ENCODE results near the gene UCMA. TPM values are rescaled to one million over a fixed set of nuclear protein-coding genes. Genes with fewer than 3 reads are reported as not detected.

UCMA gene
- total RNA-seq, 2 donors from 2014 or later = not detected

DNA sequence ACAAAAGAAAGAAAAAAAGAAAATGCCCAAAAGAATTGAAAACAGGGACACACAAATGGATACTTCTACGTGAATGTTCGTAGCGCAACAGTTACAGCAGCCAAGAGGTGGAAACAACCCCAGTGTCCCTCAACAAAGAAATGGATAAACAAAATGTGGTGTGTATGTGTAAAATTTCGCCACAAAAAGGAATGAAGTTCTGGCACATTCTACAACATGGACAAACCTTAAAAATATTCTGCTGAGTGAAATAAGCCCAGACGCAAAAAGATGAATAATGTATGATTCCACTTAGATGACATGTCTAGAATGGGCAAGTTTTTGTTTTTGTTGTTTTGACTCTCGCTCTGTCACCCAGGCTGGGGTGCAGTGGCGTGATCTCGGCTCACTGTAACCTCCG lies 10.9 kb downstream of the UCMA start:
- Mint-ChIP-seq H3K27ac (no peak overlapping the region), H3K36me3 (no peaks in the 10 kb centered on the region), H3K4me1 (ENCODE audit: low read depth in 2 of 2) (no peaks in the 10 kb centered on the region), H3K4me3 (no peak overlapping the region), H3K9me3 (no peaks in the 10 kb centered on the region), H3K27me3 (no peaks in the 10 kb centered on the region)
- ATAC-seq (no peak), DNase-seq (ENCODE audit: low spot score) (no peak)

DNA sequence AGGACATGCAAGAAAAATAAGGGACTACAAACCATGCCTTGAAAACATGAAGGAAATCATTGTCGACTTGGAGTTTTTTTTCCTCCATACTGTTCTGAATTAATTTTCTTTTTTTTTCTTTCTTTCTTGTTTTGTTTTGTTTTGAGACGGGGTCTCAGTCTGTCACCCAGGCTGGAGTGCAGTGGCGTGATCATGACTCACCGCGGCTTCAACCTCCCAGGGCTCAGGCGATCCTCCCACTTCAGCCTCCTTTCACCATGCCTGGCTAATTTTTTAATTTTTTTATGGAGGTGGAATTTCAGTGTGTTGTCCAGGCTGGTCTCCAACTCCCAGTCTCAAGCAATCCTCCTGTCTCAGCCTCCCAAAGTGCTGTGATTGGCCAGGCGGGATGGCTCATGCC lies 11.6 kb downstream of the UCMA start:
- Mint-ChIP-seq H3K4me3 (no peak overlapping the region), H3K36me3 (no peaks in the 10 kb centered on the region), H3K9me3 (no peaks in the 10 kb centered on the region), H3K27me3 (no peaks in the 10 kb centered on the region), H3K27ac (no peak overlapping the region), H3K4me1 (ENCODE audit: low read depth in 2 of 2) (no peaks in the 10 kb centered on the region)
- ATAC-seq = no peak
- no peak for DNase-seq (ENCODE audit: low spot score)

DNA sequence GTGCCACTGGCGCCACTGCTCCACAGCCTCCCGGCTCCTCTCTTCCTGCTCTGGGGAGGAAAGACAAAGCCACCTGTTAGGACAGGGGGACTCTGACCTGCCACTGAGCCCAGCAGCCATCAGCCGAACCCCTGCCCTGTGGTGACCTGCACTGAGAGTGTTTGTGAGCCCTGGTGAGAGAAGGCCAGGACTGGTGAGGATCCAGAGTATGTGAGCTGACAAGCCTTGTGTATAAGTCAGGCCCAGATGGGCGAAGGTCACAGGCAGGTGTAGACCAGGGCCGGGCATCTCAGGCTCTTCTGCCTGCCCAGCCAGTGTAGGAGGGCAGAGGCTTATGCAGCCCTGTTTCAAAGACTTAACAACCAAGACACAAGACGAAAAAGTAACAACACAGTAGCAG lies 12.0 kb downstream of the UCMA start:
- H3K27ac Mint-ChIP-seq = no peak overlapping the region
- no peak for DNase-seq (ENCODE audit: low spot score)
- ATAC-seq = no peak
- H3K9me3 Mint-ChIP-seq = no peaks in the 10 kb centered on the region
- H3K4me3 Mint-ChIP-seq = no peak overlapping the region
- no peaks in the 10 kb centered on the region for H3K36me3 Mint-ChIP-seq
- no peaks in the 10 kb centered on the region for H3K4me1 Mint-ChIP-seq (ENCODE audit: low read depth in 2 of 2)
- H3K27me3 Mint-ChIP-seq = no peaks in the 10 kb centered on the region

- H3K4me3 Mint-ChIP-seq = no peak overlapping the region
- ATAC-seq (no peak), DNase-seq (ENCODE audit: low spot score) (no peak)
- no peaks in the 10 kb centered on the region for H3K4me1 Mint-ChIP-seq (ENCODE audit: low read depth in 2 of 2)
- no peaks in the 10 kb centered on the region for H3K36me3 Mint-ChIP-seq
- no peaks in the 10 kb centered on the region for H3K9me3 Mint-ChIP-seq
- H3K27ac Mint-ChIP-seq = no peak overlapping the region
- no peaks in the 10 kb centered on the region for H3K27me3 Mint-ChIP-seq
Measured at GRCh38 chr10:13221572-13221971, 12.6 kb downstream of the UCMA start.

DNA sequence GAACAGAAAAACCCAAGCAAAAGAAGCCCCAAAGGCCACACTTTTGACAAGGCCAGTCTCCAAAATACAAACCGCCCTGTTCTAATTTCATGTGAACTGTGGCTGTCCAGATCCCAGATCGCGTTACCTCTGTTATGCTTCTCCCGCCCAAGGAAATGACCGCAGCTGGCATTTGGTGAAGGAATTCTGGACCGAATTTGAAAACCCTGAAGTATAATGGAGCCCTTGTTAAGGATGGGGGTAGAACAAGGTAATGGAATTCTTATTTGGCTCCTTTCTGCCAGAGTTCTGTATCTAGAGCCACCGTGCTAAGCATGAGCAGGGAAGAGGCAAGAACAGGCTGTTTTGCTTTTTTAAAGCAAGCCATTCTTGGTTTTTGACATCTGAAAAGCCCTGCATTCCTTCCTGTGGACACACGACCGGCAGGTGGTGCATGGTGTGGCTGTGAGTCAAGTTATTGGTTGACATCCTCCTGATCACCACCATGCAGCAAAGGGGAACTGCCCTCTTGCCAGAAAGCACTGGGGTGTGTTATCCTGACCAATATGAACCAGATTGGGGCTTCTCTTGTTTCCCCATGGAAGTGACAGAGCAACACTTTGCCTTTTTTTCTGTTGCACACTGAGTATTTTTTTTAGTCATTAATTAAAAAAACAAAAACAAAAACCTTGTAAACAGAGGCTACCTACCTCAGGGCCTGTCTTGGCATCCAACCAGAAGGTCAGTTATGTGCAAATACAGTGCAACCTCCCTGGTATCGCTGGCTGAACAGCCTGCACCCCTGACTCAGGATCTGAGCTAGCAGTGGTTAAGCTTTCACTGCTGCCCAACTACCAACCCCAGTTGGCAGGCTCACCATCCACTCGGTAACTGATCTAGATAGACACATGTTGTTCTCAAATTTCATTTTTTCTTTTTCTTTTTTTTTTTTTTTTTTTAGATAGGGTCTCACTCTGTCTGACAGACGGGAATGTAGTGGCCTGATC lies 14.2 kb downstream of the UCMA start:
- Mint-ChIP-seq H3K27me3 (no peaks in the 10 kb centered on the region), H3K4me1 (ENCODE audit: low read depth in 2 of 2) (no peaks in the 10 kb centered on the region), H3K9me3 (no peaks in the 10 kb centered on the region), H3K27ac (no peak overlapping the region), H3K4me3 (no peak overlapping the region), H3K36me3 (no peaks in the 10 kb centered on the region)
- ATAC-seq (no peak), DNase-seq (ENCODE audit: low spot score) (no peak)

- H3K9me3 Mint-ChIP-seq = no peaks in the 10 kb centered on the region
- H3K4me1 Mint-ChIP-seq (ENCODE audit: low read depth in 2 of 2) = no peaks in the 10 kb centered on the region
- no peak overlapping the region for H3K4me3 Mint-ChIP-seq
- no peak for DNase-seq (ENCODE audit: low spot score)
- no peaks in the 10 kb centered on the region for H3K27me3 Mint-ChIP-seq
- ATAC-seq = no peak
- no peak overlapping the region for H3K27ac Mint-ChIP-seq
- no peaks in the 10 kb centered on the region for H3K36me3 Mint-ChIP-seq
Measured at GRCh38 chr10:13218878-13219277, 15.3 kb downstream of the UCMA start.

DNA sequence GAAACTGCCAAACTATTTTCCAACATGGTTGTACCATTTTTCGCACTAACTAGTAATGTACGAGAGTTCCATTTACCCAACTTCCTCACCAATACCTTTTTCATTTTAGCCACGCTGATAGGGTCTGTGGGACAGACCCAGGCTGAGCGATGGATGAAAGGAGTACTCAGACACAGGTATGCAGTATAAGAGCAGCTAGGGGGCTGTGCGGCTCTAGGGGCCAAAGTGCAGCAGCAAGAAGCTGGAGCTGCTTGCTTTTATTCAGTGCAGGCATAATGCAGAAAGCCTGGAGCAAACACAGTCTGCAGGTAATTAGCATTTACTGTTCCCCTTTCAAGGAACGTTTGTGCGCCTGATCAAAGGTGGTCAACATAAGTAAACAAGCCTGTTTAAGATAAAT lies 21.0 kb downstream of the UCMA start:
- Mint-ChIP-seq H3K27ac (no peak overlapping the region), H3K4me3 (no peak overlapping the region), H3K27me3 (no peaks in the 10 kb centered on the region), H3K9me3 (no peaks in the 10 kb centered on the region), H3K4me1 (ENCODE audit: low read depth in 2 of 2) (no peaks in the 10 kb centered on the region), H3K36me3 (no peaks in the 10 kb centered on the region)
- ATAC-seq = no peak
- no peak for DNase-seq (ENCODE audit: low spot score)

GRCh38 chr10:13206546-13207443 lies 27.4 kb downstream of the UCMA start:
- no peak for ATAC-seq
- H3K4me1 Mint-ChIP-seq (ENCODE audit: low read depth in 2 of 2) = no peaks in the 10 kb centered on the region
- DNase-seq (ENCODE audit: low spot score) = no peak
- no peaks in the 10 kb centered on the region for H3K27me3 Mint-ChIP-seq
- no peaks in the 10 kb centered on the region for H3K9me3 Mint-ChIP-seq
- H3K36me3 Mint-ChIP-seq = peaks cover 6% of the 10 kb centered on the region
- H3K27ac Mint-ChIP-seq = no peak overlapping the region
- H3K4me3 Mint-ChIP-seq = no peak overlapping the region

GRCh38 chr10:13206091-13206490 lies 28.1 kb downstream of the UCMA start:
- H3K27ac Mint-ChIP-seq = no peak overlapping the region
- no peak overlapping the region for H3K4me3 Mint-ChIP-seq
- DNase-seq (ENCODE audit: low spot score) (no peak), ATAC-seq (no peak)
- H3K9me3 Mint-ChIP-seq = no peaks in the 10 kb centered on the region
- H3K4me1 Mint-ChIP-seq (ENCODE audit: low read depth in 2 of 2) = no peaks in the 10 kb centered on the region
- peaks cover 10% of the 10 kb centered on the region for H3K36me3 Mint-ChIP-seq
- no peaks in the 10 kb centered on the region for H3K27me3 Mint-ChIP-seq

GRCh38 chr10:13201132-13201531 lies 33.0 kb downstream of the UCMA start:
- H3K4me1 Mint-ChIP-seq (ENCODE audit: low read depth in 2 of 2) = no peaks in the 10 kb centered on the region
- peaks cover 11% of the 10 kb centered on the region for H3K36me3 Mint-ChIP-seq
- ATAC-seq (no peak), DNase-seq (ENCODE audit: low spot score) (no peak)
- H3K9me3 Mint-ChIP-seq = no peaks in the 10 kb centered on the region
- H3K27ac Mint-ChIP-seq = no peak overlapping the region
- H3K27me3 Mint-ChIP-seq = no peaks in the 10 kb centered on the region
- no peak overlapping the region for H3K4me3 Mint-ChIP-seq

- no peak overlapping the region for H3K4me3 Mint-ChIP-seq
- H3K27me3 Mint-ChIP-seq = no peaks in the 10 kb centered on the region
- H3K4me1 Mint-ChIP-seq (ENCODE audit: low read depth in 2 of 2) = no peaks in the 10 kb centered on the region
- no peaks in the 10 kb centered on the region for H3K9me3 Mint-ChIP-seq
- no peak for DNase-seq (ENCODE audit: low spot score)
- no peak for ATAC-seq
- no peak overlapping the region for H3K27ac Mint-ChIP-seq
- H3K36me3 Mint-ChIP-seq = peaks cover 5% of the 10 kb centered on the region
Measured at GRCh38 chr10:13195016-13195415, 39.2 kb downstream of the UCMA start.

- H3K27me3 Mint-ChIP-seq = no peaks in the 10 kb centered on the region
- H3K4me3 Mint-ChIP-seq = no peak overlapping the region
- no peak for ATAC-seq
- no peaks in the 10 kb centered on the region for H3K9me3 Mint-ChIP-seq
- peaks cover 5% of the 10 kb centered on the region for H3K36me3 Mint-ChIP-seq
- no peaks in the 10 kb centered on the region for H3K4me1 Mint-ChIP-seq (ENCODE audit: low read depth in 2 of 2)
- no peak overlapping the region for H3K27ac Mint-ChIP-seq
- DNase-seq (ENCODE audit: low spot score) = no peak
Measured at GRCh38 chr10:13193637-13194036, 40.5 kb downstream of the UCMA start.

GRCh38 chr10:13191362-13191761 lies 42.8 kb downstream of the UCMA start:
- DNase-seq (ENCODE audit: low spot score) (no peak), ATAC-seq (no peak)
- Mint-ChIP-seq H3K36me3 (peaks cover 12% of the 10 kb centered on the region), H3K4me3 (no peak overlapping the region), H3K27me3 (no peaks in the 10 kb centered on the region), H3K9me3 (no peaks in the 10 kb centered on the region), H3K4me1 (ENCODE audit: low read depth in 2 of 2) (no peaks in the 10 kb centered on the region), H3K27ac (no peak overlapping the region)

DNA sequence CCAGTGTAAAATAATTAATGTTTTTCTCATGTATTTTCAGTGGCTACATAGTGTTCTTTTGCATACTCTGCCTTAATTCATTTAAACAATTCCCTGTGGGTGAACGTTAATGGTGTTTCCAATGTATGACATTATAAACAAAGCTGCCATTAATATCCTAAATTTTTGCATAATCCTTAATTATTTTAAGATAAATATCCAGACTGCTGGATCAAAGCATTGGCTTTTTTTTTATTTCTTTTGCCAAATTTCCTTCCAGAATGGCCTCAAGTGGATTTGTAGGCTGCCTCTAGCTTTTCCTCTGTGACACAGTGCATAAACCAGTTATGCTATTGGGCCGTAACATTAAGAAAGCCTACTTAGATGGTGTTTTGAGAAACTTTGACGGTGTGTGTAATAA lies 43.4 kb downstream of the UCMA start:
- Mint-ChIP-seq H3K4me1 (ENCODE audit: low read depth in 2 of 2) (no peaks in the 10 kb centered on the region), H3K9me3 (no peaks in the 10 kb centered on the region), H3K27me3 (no peaks in the 10 kb centered on the region), H3K27ac (no peak overlapping the region), H3K36me3 (peaks cover 17% of the 10 kb centered on the region), H3K4me3 (no peak overlapping the region)
- ATAC-seq (no peak), DNase-seq (ENCODE audit: low spot score) (no peak)

Measured in natural killer cell treated with Interleukin-12 subunit alpha and Interleukin-12 subunit beta and Interleukin-15 and Interleukin-18, amount 100 ng/mL, for 72 hours (primary cell).